NCI-H460 (cell line): ENCODE results near the gene WASF3. TPM values are rescaled to one million over a fixed set of nuclear protein-coding genes. Genes with fewer than 3 reads are reported as not detected.
"Not testable (repeated sequence)": the region's sequence is repeated elsewhere in the genome, so short reads cannot be mapped to it uniquely, and the experiment has no call there.

Source experiments
- DNase-seq: peaks from one replicate; pipeline ENCODE4 v3.0.0-alpha.2; 2016; ENCODE audit warnings: low read depth; ENCODE audit errors: extremely low read depth
- total RNA-seq: library from RNA; depleted of rRNA; stranded (reverse); fragments of >200 nt; shearing (Covaris generic); gene quantifications from 2 replicates; pipeline ENCODE4 v1.2.3, GENCODE V29; 2014

WASF3 gene
- total RNA-seq, 1 experiment from 2014 or later: 5.8 TPM

GRCh38 chr13:26707122-26708006, 149.9 kb downstream of the WASF3 start:
- DNase-seq: peak; percentile 33

- no peak for DNase-seq
Observed at GRCh38 chr13:26708007-26708297, 150.5 kb downstream of the WASF3 start.

GRCh38 chr13:26709461-26709860, 152.0 kb downstream of the WASF3 start:
- DNase-seq: no peak

- no peak for DNase-seq
Observed at GRCh38 chr13:26710166-26710565, 152.7 kb downstream of the WASF3 start.

GRCh38 chr13:26711211-26711610, 153.7 kb downstream of the WASF3 start:
- no peak for DNase-seq

GRCh38 chr13:26713341-26713740, 155.9 kb downstream of the WASF3 start:
- no peak for DNase-seq

- DNase-seq: no peak
Observed at GRCh38 chr13:26716984-26717383, 159.5 kb downstream of the WASF3 start.

- no peak for DNase-seq
Observed at GRCh38 chr13:26718146-26718545, 160.7 kb downstream of the WASF3 start.

GRCh38 chr13:26718872-26719271, 161.4 kb downstream of the WASF3 start:
- DNase-seq: no peak

GRCh38 chr13:26719356-26719945, 162.0 kb downstream of the WASF3 start:
- no peak for DNase-seq

- no peak for DNase-seq
Observed at GRCh38 chr13:26721251-26722121, 164.0 kb downstream of the WASF3 start.

GRCh38 chr13:26722321-26722720, 164.8 kb downstream of the WASF3 start:
- no peak for DNase-seq

- not testable (repeated sequence) for DNase-seq
Observed at GRCh38 chr13:26723620-26724019, 166.1 kb downstream of the WASF3 start.

GRCh38 chr13:26726684-26727083, 169.2 kb downstream of the WASF3 start:
- DNase-seq: no peak

GRCh38 chr13:26727122-26727521, 169.6 kb downstream of the WASF3 start:
- no peak for DNase-seq

GRCh38 chr13:26727633-26728032, 170.2 kb downstream of the WASF3 start:
- DNase-seq: no peak

GRCh38 chr13:26735677-26736076, 178.2 kb downstream of the WASF3 start:
- DNase-seq: no peak
